ENCODE data around the gene CFAP91.

The CFAP91 gene

DNA sequence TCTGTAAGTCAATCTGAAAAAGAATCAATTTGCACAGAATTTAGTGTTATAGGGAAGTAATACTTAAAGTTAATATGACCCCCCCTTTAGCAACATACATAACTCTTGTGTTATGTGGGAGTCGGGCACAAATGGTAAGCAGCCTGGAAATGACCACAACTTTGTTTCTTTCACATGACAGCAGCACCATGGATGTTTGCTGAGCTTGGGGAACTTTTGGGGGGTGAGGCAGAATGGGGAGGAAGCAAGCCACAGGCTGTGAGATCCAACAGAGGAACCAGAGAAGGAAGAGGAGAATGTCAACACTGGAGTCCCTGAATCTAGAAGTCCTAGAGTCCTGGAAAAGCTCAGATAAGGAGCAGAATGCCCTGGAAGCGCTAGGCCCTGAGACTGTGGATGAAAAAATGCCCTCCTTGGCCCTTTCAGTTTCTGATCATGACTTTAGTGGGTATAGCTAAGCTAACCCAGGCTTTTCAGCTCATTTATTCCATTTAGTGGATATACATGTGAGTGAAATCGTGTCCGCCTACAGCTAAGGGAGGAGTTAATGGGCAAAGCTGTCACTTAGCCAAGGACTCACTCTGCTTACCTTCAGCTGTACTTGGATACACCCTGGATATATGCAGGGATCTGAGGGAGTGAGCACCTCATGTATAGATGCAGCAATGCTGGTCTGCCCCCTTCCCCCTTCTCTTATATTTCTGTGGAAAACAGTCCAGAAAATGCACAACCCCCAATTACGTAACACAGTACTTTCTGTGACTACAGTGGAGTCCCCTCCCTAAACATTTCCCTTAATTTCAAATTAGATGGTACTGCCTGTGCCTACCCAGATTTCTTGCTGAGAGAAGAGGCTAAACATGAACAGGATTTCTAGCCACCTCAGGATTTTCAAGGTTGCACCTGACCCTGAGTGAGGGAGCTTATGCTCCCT is 39.1 kb downstream of the CFAP91 start:
- TF ChIP-seq, protein P1, sequence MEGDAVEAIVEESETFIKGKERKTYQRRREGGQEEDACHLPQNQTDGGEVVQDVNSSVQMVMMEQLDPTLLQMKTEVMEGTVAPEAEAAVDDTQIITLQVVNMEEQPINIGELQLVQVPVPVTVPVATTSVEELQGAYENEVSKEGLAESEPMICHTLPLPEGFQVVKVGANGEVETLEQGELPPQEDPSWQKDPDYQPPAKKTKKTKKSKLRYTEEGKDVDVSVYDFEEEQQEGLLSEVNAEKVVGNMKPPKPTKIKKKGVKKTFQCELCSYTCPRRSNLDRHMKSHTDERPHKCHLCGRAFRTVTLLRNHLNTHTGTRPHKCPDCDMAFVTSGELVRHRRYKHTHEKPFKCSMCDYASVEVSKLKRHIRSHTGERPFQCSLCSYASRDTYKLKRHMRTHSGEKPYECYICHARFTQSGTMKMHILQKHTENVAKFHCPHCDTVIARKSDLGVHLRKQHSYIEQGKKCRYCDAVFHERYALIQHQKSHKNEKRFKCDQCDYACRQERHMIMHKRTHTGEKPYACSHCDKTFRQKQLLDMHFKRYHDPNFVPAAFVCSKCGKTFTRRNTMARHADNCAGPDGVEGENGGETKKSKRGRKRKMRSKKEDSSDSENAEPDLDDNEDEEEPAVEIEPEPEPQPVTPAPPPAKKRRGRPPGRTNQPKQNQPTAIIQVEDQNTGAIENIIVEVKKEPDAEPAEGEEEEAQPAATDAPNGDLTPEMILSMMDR (IDR thresholded peaks at IDR 0.05; ENCODE audit: insufficient read depth, low read depth, low read length, missing control alignments) = no peak
- H3K4me3 ChIP-seq (ENCODE audit: low read depth, low read length) = no peak overlapping the region
- no peak for DNase-seq (ENCODE audit: low read depth)

DNA sequence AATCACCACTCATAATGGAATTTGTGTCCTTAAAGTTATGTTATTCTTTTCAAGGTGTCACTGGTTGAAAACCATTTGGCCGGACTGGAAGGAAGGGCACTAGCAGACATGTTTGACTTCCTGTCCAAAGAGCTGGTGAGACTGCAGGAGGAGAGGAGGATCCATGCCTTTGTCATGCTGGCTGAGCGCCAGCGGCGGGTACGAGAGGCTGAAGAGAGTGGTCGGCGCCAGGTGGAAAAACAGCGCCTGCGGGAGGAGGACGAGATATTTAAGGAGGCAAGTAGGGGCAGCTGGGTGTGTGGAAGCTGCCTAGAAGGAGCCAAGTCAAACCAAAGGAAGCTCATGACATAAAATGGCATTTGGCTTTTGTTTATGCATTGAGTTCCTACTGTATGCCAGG is 41.1 kb downstream of the CFAP91 start:
- H3K4me3 ChIP-seq (ENCODE audit: low read depth, low read length) = no peak overlapping the region
- TF ChIP-seq, protein P1 (IDR thresholded peaks at IDR 0.05; ENCODE audit: insufficient read depth, low read depth, low read length, missing control alignments) = no peak
- no peak for DNase-seq (ENCODE audit: low read depth)

DNA sequence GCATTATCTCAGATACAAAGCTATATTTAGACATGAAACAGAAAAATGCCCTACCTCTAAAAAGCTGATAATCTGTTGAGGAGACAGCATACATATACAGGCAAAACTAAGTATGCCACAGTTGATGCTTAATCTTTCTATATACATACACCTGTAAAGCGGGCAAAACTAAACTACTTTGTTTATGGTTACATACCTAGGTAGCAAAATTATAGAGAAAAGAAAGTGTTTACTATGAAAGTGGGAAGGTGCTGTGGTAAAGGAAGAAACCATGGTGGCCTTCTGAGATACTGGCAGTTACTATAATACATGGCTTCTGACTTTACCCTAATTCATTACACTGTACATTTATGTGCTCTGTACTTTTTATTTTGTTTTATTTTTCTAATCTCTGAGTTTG is 43.1 kb downstream of the CFAP91 start:
- peak; percentile 20 for DNase-seq (ENCODE audit: low read depth)
- H3K4me3 ChIP-seq (ENCODE audit: low read depth, low read length) = no peak overlapping the region
- TF ChIP-seq, protein P1 (IDR thresholded peaks at IDR 0.05; ENCODE audit: insufficient read depth, low read depth, low read length, missing control alignments) = no peak

DNA sequence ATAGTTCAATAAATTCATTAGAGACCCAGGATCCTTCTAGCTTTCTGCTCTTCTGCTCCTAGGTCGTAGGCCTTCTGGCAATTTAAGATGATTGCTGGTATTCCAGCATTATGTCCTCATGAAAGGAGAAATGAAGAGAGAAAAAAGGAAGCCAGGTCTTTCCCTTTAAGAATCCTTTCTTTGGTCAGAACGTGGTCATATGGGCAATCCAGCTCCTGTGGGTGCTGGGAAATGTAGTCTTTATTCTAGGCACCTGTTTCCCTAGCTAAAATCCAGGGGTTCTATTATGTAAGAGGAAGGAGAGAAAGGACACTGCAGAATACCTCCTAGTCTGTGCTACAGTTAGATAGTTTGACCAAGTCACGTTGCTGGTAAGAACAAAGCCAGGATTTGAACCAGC is 43.6 kb downstream of the CFAP91 start:
- DNase-seq (ENCODE audit: low read depth) = no peak
- no peak overlapping the region for H3K4me3 ChIP-seq (ENCODE audit: low read depth, low read length)
- TF ChIP-seq, protein P1 (IDR thresholded peaks at IDR 0.05; ENCODE audit: insufficient read depth, low read depth, low read length, missing control alignments) = no peak

DNA sequence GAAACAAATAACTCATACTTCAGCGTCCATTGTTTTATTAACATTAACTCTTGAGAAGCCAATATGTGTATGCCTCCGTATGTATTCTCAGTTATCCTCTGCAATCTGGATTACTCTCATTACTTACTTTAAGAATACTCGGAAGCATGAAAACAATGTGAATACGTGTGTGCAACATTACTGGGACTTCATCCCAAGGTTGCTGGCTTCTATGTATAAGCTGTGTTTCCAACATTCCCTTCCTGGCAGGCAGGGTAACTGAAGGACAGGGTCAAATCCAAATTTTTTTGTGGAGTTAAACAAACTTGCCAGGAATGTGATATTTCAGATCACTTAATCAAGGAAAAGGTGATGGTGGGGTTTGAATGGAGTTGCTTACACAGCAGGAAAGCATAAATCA is 44.5 kb downstream of the CFAP91 start:
- DNase-seq (ENCODE audit: low read depth) = no peak
- H3K4me3 ChIP-seq (ENCODE audit: low read depth, low read length) = no peak overlapping the region
- TF ChIP-seq, protein P1 (IDR thresholded peaks at IDR 0.05; ENCODE audit: insufficient read depth, low read depth, low read length, missing control alignments) = no peak

DNA sequence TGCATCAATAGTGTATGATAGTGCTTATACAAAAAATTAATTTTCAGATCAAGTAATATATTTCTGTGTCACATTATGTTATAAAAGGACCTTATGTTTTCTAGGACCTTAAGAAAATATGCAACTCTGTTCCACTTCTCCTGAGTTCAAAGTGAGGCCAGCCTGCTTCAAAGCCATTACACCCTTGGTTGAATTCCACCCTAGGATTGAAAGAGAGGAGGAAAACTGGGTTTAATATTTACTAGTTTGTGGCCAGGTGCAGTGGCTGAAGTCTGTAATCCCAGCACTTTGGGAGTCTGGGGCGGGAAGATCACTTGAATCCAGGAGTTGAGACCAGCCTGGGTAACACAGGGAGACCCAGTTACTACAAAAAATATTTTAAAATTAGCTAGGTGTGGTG is 46.2 kb downstream of the CFAP91 start:
- H3K4me3 ChIP-seq (ENCODE audit: low read depth, low read length) = no peak overlapping the region
- TF ChIP-seq, protein P1 (IDR thresholded peaks at IDR 0.05; ENCODE audit: insufficient read depth, low read depth, low read length, missing control alignments) = no peak
- no peak for DNase-seq (ENCODE audit: low read depth)

Data from GM12865 (cell line).